Liver (tissue), 3 donors: ENCODE measurements around the gene TRAIP.

Source experiments
- CTCF ChIP-seq: fragments of 150-350 bp; IDR thresholded peaks from 2 replicates; pipeline ENCODE4 v1.5.1; 2017; ENCODE audit warnings: improper control_type of control experiment, low read depth, low read length; ENCODE audit not compliant: missing input control
- GABPA ChIP-seq, 2 donors: IDR thresholded peaks in 1 of 2; conservative IDR thresholded peaks in 1 of 2; 2 replicates each; pipeline ENCODE4 v1.6.1; 2016; ENCODE audit warnings: antibody characterized with exemption in 2 of 2, mild to moderate bottlenecking in 1 of 2, moderate library complexity in 1 of 2
- JUND ChIP-seq, 2 donors: IDR thresholded peaks; 2 replicates each; pipeline ENCODE4 v1.6.1; 2016; ENCODE audit warnings: antibody characterized with exemption in 2 of 2
- TAF1 ChIP-seq: conservative IDR thresholded peaks from 2 replicates; pipeline ENCODE4 v1.6.1; 2016; ENCODE audit warnings: antibody characterized with exemption, mild to moderate bottlenecking
- YY1 ChIP-seq: IDR thresholded peaks from 2 replicates; pipeline ENCODE4 v1.6.1; 2016; ENCODE audit warnings: antibody characterized with exemption, mild to moderate bottlenecking
- TF ChIP-seq, protein P1 (sequence below): IDR thresholded peaks from 2 replicates; pipeline ENCODE4 v1.6.1; 2016; ENCODE audit warnings: antibody characterized with exemption
- donor health status: healthy.
- donor health status: healthy.

DNA sequence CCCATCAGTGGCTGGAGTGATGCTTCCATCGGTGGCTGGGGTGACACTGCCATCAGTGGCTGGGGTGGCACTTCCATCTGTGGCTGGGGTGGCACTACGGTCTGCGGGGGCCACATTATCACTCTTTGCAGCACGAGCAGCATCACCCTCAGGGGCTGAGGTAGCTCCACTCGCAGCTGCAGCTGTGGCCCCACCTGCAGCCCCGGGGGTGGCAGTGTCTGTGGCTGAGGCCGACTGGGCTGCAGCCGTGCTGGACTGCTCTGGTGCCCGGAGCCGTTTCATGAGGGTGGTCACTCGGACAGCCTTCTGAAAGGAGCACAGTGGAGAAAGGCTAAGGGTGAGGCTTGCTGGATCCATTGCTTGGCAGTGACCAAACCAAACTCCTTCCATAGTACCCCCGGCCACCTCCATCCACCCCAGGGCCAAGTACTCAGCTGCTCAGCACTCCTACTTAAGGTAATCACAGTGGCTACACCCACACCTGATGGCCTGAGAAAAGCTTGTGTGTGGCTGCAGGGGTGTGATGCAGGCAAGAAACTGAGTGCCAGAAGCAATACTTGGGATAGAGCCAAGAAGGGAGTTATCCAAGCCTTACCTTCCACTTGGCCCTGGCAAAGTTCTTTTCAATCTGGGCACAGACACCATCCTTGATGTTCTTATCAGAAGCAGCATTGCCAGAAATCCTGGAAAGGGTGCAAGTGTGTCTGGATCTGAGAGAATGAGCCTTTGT lies 3.4 kb upstream of the TRAIP start:
- TF ChIP-seq TAF1 (no peak), JUND (IDR thresholded peaks at IDR 0.05) (no peak), CTCF (no peak), YY1 (no peak), GABPA (IDR thresholded peaks at IDR 0.05 in 1 of 2, conservative IDR thresholded peaks at IDR 0.05 in 1 of 2) (no peak)
- TF ChIP-seq, protein P1, sequence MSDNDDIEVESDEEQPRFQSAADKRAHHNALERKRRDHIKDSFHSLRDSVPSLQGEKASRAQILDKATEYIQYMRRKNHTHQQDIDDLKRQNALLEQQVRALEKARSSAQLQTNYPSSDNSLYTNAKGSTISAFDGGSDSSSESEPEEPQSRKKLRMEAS, result no peak
